ENCODE data around the gene AP3S1.

GRCh38 chr5:115841382-115842088 lies at the start of gene AP3S1, which contains the start of gene ATG12:
- TF ChIP-seq SUZ12 (IDR thresholded peaks at IDR 0.05) (no peak), TARDBP (IDR thresholded peaks at IDR 0.05) (no peak), ZNF384 (IDR thresholded peaks at IDR 0.05) (no peak), CTBP1 (IDR thresholded peaks at IDR 0.05; ENCODE audit: borderline replicate concordance) (no peak), SP1 (IDR thresholded peaks at IDR 0.05) (no peak), FOXM1 (IDR thresholded peaks at IDR 0.05; ENCODE audit: borderline replicate concordance) (peak; percentile 45; the same call in 1 of the 2 replicates)
